ENCODE data around the gene PTGFR. TPM values are rescaled to one million over a fixed set of nuclear protein-coding genes. Genes with fewer than 3 reads are reported as not detected.

PTGFR gene
- total RNA-seq, 1 experiment from 2014 or later: 39.9 TPM

- DNase-seq (ENCODE audit: low read depth): peak; percentile 66
Observed at GRCh38 chr1:78520216-78520615, 29.4 kb downstream of the PTGFR start.

GRCh38 chr1:78520843-78521242, 30.1 kb downstream of the PTGFR start:
- DNase-seq (ENCODE audit: low read depth): no peak

GRCh38 chr1:78522136-78522535, 31.4 kb downstream of the PTGFR start:
- DNase-seq (ENCODE audit: low read depth): no peak

- DNase-seq (ENCODE audit: low read depth): no peak
Observed at GRCh38 chr1:78526496-78526895, 35.7 kb downstream of the PTGFR start.

GRCh38 chr1:78527706-78528105, 36.9 kb downstream of the PTGFR start:
- DNase-seq (ENCODE audit: low read depth): peak; percentile 51

GRCh38 chr1:78533527-78533926, 42.8 kb downstream of the PTGFR start:
- no peak for DNase-seq (ENCODE audit: low read depth)

- no peak for DNase-seq (ENCODE audit: low read depth)
Observed at GRCh38 chr1:78535286-78535685, 44.5 kb downstream of the PTGFR start.

- peak; percentile 17 for DNase-seq (ENCODE audit: low read depth)
Observed at GRCh38 chr1:78536427-78536826, 45.7 kb downstream of the PTGFR start.

- DNase-seq (ENCODE audit: low read depth): peak; percentile 50
Observed at GRCh38 chr1:78540048-78540447, 49.3 kb downstream of the PTGFR start.

- no peak for DNase-seq (ENCODE audit: low read depth)
Observed at GRCh38 chr1:78541479-78541878, 50.7 kb downstream of the PTGFR start.

GRCh38 chr1:78543941-78544643, 53.3 kb downstream of the PTGFR start:
- DNase-seq (ENCODE audit: low read depth): peak; percentile 89

GRCh38 chr1:78547081-78547480, 56.3 kb downstream of the PTGFR start:
- no peak for DNase-seq (ENCODE audit: low read depth)

GRCh38 chr1:78549331-78549730, 58.6 kb downstream of the PTGFR start:
- no peak for DNase-seq (ENCODE audit: low read depth)

GRCh38 chr1:78549891-78550290, 59.1 kb downstream of the PTGFR start:
- no peak for DNase-seq (ENCODE audit: low read depth)

- DNase-seq (ENCODE audit: low read depth): peak; percentile 65
Observed at GRCh38 chr1:78553859-78554258, 63.1 kb downstream of the PTGFR start.

GRCh38 chr1:78554840-78555239, 64.1 kb downstream of the PTGFR start:
- DNase-seq (ENCODE audit: low read depth): no peak

GRCh38 chr1:78559680-78560079, 68.9 kb downstream of the PTGFR start:
- no peak for DNase-seq (ENCODE audit: low read depth)

GRCh38 chr1:78560811-78561210, 70.0 kb downstream of the PTGFR start:
- DNase-seq (ENCODE audit: low read depth): no peak

- peak; percentile 59 for DNase-seq (ENCODE audit: low read depth)
Observed at GRCh38 chr1:78561856-78562255, 71.1 kb downstream of the PTGFR start.

GRCh38 chr1:78565393-78565792, 74.6 kb downstream of the PTGFR start:
- DNase-seq (ENCODE audit: low read depth): no peak

GRCh38 chr1:78570539-78570938, 79.8 kb downstream of the PTGFR start:
- DNase-seq (ENCODE audit: low read depth): peak; percentile 52

GRCh38 chr1:78577257-78578100, 86.7 kb downstream of the PTGFR start:
- DNase-seq (ENCODE audit: low read depth): no peak

- no peak for DNase-seq (ENCODE audit: low read depth)
Observed at GRCh38 chr1:78586572-78586971, 95.8 kb downstream of the PTGFR start.
